ENCODE results near the gene RIN3. TPM values are rescaled to one million over a fixed set of nuclear protein-coding genes. Genes with fewer than 3 reads are reported as not detected.
A peak's percentile ranks its signal among the peaks of the same experiment; 100 is the strongest.

The RIN3 gene
- total RNA-seq, 1 experiment from 2014 or later, result not detected

GRCh38 chr14:92726933-92727262 lies 213.3 kb downstream of the RIN3 start:
- in situ Hi-C loops (cut with HindIII; ENCODE audit: low pct_unique_long_range_greater_than_20kb, low sequenced_read_pairs), result no loop called here
- DNase-seq (ENCODE audit: low read depth), result no peak

GRCh38 chr14:92728759-92729364 lies 215.3 kb downstream of the RIN3 start:
- in situ Hi-C loops (cut with HindIII; ENCODE audit: low pct_unique_long_range_greater_than_20kb, low sequenced_read_pairs), result no loop called here
- DNase-seq (ENCODE audit: low read depth), result peak; percentile 44

GRCh38 chr14:92729634-92730358 lies 216.2 kb downstream of the RIN3 start:
- DNase-seq (ENCODE audit: low read depth), result peak; percentile 25

GRCh38 chr14:92731622-92732115 lies 218.1 kb downstream of the RIN3 start:
- in situ Hi-C loops (cut with HindIII; ENCODE audit: low pct_unique_long_range_greater_than_20kb, low sequenced_read_pairs), result no loop called here
- no peak for DNase-seq (ENCODE audit: low read depth)

More at GRCh38 chr14:92729634-92730358, 216.2 kb downstream of the RIN3 start:
- in situ Hi-C loops (cut with HindIII; ENCODE audit: low pct_unique_long_range_greater_than_20kb, low sequenced_read_pairs), result no loop called here

GRCh38 chr14:92733007-92733406 lies 219.4 kb downstream of the RIN3 start:
- in situ Hi-C loops (cut with HindIII; ENCODE audit: low pct_unique_long_range_greater_than_20kb, low sequenced_read_pairs), result no loop called here
- no peak for DNase-seq (ENCODE audit: low read depth)

- no peak for DNase-seq (ENCODE audit: low read depth)
- in situ Hi-C loops (cut with HindIII; ENCODE audit: low pct_unique_long_range_greater_than_20kb, low sequenced_read_pairs), result no loop called here
These were observed 221.0 kb downstream of the RIN3 start for GRCh38 chr14:92734618-92735017.

GRCh38 chr14:92735344-92735743 lies 221.8 kb downstream of the RIN3 start:
- in situ Hi-C loops (cut with HindIII; ENCODE audit: low pct_unique_long_range_greater_than_20kb, low sequenced_read_pairs), result no loop called here
- no peak for DNase-seq (ENCODE audit: low read depth)

GRCh38 chr14:92737206-92737605 lies 223.6 kb downstream of the RIN3 start:
- DNase-seq (ENCODE audit: low read depth), result no peak
- in situ Hi-C loops (cut with HindIII; ENCODE audit: low pct_unique_long_range_greater_than_20kb, low sequenced_read_pairs), result no loop called here

- in situ Hi-C loops (cut with HindIII; ENCODE audit: low pct_unique_long_range_greater_than_20kb, low sequenced_read_pairs), result no loop called here
- no peak for DNase-seq (ENCODE audit: low read depth)
These were observed 224.1 kb downstream of the RIN3 start for GRCh38 chr14:92737619-92738188.

Other genes starting within 250 kb of the RIN3 start
- not detected in 2 replicates for gene SLC24A4, start 190.6 kb upstream of the RIN3 start, total RNA-seq (2014; rRNA removed; shearing (Covaris generic); ENCODE audit: low replicate concordance)
- 48.2 and 63.5 TPM in 2 replicates for gene LGMN, start 234.8 kb downstream of the RIN3 start, total RNA-seq (2014; rRNA removed; shearing (Covaris generic); ENCODE audit: low replicate concordance)

Data from Caki2 (cell line).